22Rv1 (cell line): Measurements from ENCODE around the gene DNAH3.

Experiments
- ZFX ChIP-seq: fragments of 450-650 bp; IDR thresholded peaks from 2 replicates; pipeline ENCODE4 v1.6.1; 2017; ENCODE audit warnings: antibody characterized with exemption, borderline replicate concordance
- TF ChIP-seq, protein P1 (sequence below): fragments of 450-650 bp; IDR thresholded peaks from 2 replicates; pipeline ENCODE4 v1.5.1; 2017; ENCODE audit warnings: mild to moderate bottlenecking

DNA sequence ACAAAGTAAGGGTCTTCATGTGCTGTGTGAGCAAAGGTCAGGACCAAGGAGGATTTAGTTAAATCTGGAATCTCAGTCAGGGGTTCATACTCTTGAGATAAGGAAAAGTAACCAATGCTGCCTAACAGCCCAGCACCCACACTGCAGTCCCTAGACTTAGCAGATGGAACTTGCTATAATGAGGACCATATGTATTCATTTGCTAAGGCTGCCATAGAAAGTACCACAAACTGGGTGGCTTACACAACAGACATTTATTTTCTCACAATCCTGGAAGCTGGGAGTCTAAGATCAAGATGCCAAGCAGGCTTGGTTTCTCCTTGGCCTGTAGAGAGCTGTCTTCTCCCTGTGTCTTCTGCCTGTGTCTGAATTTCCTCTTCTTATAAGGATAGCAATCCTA lies 40.0 kb upstream of the DNAH3 start:
- TF ChIP-seq, protein P1, sequence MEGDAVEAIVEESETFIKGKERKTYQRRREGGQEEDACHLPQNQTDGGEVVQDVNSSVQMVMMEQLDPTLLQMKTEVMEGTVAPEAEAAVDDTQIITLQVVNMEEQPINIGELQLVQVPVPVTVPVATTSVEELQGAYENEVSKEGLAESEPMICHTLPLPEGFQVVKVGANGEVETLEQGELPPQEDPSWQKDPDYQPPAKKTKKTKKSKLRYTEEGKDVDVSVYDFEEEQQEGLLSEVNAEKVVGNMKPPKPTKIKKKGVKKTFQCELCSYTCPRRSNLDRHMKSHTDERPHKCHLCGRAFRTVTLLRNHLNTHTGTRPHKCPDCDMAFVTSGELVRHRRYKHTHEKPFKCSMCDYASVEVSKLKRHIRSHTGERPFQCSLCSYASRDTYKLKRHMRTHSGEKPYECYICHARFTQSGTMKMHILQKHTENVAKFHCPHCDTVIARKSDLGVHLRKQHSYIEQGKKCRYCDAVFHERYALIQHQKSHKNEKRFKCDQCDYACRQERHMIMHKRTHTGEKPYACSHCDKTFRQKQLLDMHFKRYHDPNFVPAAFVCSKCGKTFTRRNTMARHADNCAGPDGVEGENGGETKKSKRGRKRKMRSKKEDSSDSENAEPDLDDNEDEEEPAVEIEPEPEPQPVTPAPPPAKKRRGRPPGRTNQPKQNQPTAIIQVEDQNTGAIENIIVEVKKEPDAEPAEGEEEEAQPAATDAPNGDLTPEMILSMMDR, result no peak
- no peak for TF ChIP-seq ZFX
